Ectodermal cell (in vitro differentiated cells): ENCODE measurements around the gene POC1B.
"Not testable (repeated sequence)": the region's sequence is repeated elsewhere in the genome, so short reads cannot be mapped to it uniquely, and the experiment has no call there.

Experiments
- H3K27ac ChIP-seq: 2 replicates; pipeline ENCODE4 v1.7.0; 2013; ENCODE audit warnings: mild to moderate bottlenecking, low read depth, low read length; ENCODE audit not compliant: insufficient read depth, poor library complexity, severe bottlenecking
- H3K27me3 ChIP-seq: 2 replicates; pipeline ENCODE4 v1.7.0; 2013; ENCODE audit warnings: mild to moderate bottlenecking, low read length; ENCODE audit not compliant: insufficient read depth, control insufficient read depth, poor library complexity, severe bottlenecking
- H3K36me3 ChIP-seq: one replicate; pipeline ENCODE4 v1.7.0; 2013; ENCODE audit warnings: low read length; ENCODE audit not compliant: control insufficient read depth, insufficient read depth
- H3K4me1 ChIP-seq: one replicate; pipeline ENCODE4 v1.7.0; 2013; ENCODE audit warnings: low read length; ENCODE audit not compliant: control insufficient read depth, insufficient read depth
- H3K4me3 ChIP-seq: 2 replicates; pipeline ENCODE4 v1.7.0; 2013; ENCODE audit warnings: low read depth, low read length, control low read depth; ENCODE audit not compliant: insufficient read depth
- H3K9me3 ChIP-seq: 2 replicates; pipeline ENCODE4 v1.7.0; 2013; ENCODE audit warnings: mild to moderate bottlenecking, low read length, moderate library complexity; ENCODE audit not compliant: control insufficient read depth
- WGBS, 2 experiments: methylation state at CpG; one replicate each; pipeline ENCODE4 v1.1.7; 2013; ENCODE audit warnings: missing lambda C conversion rate in 2 of 2; 5-methylcytosine and 5-hydroxymethylcytosine counted together

The POC1B gene

DNA sequence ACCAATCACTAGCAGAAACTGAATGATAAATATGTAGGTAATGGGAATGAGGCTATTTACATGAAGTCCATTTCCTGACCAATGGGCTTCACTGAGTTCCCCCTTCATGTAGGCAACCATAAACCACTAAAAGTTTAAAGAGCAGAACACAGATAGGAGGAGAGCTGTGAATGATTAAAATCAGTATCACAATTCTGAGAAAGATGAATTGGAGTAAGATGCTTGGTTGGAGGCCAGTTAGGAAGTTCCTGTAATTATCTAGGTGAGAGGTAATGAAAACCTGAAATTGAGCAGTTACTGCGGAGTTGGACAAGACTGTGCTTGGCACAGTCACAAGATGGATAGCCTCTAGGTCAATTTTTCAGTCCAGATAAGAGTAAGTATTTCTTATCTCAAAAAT, 57.8 kb downstream of the POC1B start:
- no peaks in the 10 kb centered on the region for H3K36me3 ChIP-seq
- no peaks in the 10 kb centered on the region for H3K4me1 ChIP-seq
- WGBS, 2 experiments, result 93 to 100% methylated on average over 1 of the region's 1 CpG
- H3K27ac ChIP-seq, result no peak overlapping the region
- H3K27me3 ChIP-seq, result no peaks in the 10 kb centered on the region
- H3K9me3 ChIP-seq, result no peaks in the 10 kb centered on the region
- no peak overlapping the region for H3K4me3 ChIP-seq

DNA sequence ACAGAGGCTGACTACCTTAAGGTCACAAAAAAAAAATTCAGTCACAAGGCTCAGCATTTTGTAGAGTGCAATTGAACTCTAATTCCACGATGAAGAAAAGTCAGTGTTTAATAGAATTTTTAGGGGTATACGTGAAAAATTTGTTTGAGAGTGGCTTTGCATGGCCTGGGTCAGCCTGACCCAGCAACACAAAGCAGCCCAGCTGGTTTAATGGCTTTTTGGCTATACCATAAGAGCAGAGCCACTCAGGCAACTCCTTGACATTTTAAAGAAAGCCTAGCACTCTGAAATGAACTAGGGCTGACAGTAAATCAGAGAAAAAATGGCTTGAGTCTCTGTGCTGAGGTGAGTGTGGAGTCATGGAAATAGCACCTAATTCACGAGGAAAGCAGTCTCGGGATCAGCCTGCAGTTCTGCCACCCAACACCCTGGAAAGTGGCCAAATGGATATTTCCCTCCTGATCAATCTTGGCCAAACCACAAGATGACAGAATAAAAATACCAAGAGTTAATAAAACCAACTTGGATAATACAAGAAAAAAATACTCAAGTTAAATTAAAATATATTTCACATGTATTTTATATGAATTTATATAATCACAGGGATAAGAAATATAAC, 60.8 kb downstream of the POC1B start:
- Histone ChIP-seq H3K27me3 (no peaks in the 10 kb centered on the region), H3K4me3 (no peak overlapping the region), H3K36me3 (no peaks in the 10 kb centered on the region), H3K27ac (no peak overlapping the region), H3K9me3 (no peaks in the 10 kb centered on the region), H3K4me1 (peaks cover 7% of the 10 kb centered on the region)
- WGBS, 2 experiments, result 69 to 73% methylated on average over 4 of the region's 4 CpGs

DNA sequence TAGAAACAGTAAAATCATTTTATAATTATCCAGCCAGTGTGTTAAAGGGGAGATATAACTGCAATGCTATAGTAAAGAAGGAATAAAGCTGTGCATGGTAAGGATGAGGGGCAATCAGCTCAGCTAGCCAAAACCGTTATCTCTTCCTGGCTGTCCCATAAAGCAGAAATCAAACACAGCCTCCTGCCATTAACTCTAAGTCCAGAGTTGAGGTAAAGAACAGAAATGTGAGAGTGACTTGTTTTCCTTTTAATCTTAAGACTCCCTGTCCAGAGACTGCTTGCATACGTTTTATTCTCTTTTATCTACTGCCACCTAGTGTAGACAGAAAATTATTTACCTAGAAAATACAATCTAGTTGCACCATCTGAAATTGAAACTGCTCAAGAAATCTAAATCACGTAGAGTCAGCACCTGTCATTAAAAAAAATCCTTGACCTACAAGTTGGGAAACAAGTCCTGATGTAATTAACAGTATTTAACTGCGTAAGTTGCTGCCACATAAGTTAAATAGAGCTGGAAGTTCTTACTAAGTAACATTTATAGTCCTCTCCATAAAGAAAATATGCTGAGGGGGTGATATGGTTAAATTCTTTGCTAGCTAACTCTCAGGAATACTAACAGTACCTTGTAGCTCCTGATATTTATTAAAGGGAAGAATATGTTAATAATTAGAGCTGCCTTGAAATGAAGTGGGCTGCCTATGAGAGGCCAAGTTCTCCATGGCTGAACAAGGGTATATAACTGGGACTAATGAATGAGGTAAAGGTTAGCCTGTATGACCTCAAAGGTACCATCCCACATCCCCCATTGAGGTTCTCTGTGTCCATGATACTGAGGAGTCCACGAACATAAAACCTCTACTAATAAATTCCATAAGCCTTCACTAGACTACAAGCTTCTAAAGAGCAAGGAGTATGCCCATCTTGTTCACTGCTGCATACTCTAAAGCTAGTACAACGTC, 63.9 kb downstream of the POC1B start:
- no peak overlapping the region for H3K4me3 ChIP-seq

DNA sequence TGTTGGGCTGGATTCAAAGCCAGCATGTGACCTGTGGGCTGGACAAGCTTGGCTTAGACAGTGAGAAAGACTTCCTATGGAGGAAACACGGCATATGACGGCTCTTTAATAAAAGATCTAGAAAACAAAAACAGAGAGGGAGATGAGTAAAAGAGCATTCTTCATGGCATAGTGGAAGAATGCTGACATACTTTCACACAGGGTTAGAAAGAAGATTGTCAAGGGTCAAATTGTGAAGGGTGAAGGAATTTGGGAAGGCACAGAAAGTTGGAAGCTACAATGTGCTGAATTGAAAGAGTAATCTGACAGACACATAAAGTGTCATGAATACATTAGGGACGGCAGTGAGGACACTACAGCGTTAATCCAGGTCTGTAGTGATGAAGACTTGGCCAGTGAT, 64.7 kb downstream of the POC1B start:
- no peak overlapping the region for H3K4me3 ChIP-seq
- H3K4me1 ChIP-seq, result peaks cover 7% of the 10 kb centered on the region
- H3K27ac ChIP-seq, result peak overlapping the region; percentile 6
- WGBS, 2 experiments, result 53 to 66% methylated on average over 4 of the region's 4 CpGs
- H3K27me3 ChIP-seq, result no peaks in the 10 kb centered on the region
- H3K9me3 ChIP-seq, result no peaks in the 10 kb centered on the region
- H3K36me3 ChIP-seq, result no peaks in the 10 kb centered on the region

More for the DNA sequence above, 63.9 kb downstream of the POC1B start:
- Histone ChIP-seq H3K9me3 (no peaks in the 10 kb centered on the region), H3K27ac (peak overlapping the region; percentile 6), H3K27me3 (no peaks in the 10 kb centered on the region), H3K4me1 (peaks cover 7% of the 10 kb centered on the region), H3K36me3 (no peaks in the 10 kb centered on the region)
- 32 to 51% methylated on average over 4 to 5 of the region's 6 CpGs for WGBS, 2 experiments

DNA sequence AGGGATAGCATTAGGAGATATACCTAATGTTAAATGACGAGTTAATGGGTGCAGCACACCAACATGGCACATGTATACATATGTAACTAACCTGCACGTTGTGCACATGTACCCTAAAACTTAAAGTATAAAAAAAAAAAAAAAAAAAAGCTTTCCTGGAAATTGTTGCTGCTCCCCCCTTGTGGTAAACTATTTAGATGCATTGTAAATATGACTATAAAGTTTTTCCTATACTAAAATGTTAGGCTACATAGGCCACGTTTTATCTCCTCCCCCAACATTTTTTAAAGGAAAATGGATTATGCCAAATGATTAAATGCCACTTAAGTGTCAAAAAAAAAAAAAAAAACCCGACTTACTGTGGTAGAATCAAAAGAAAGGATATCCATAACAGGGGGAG, 66.6 kb downstream of the POC1B start:
- H3K27me3 ChIP-seq, H3K27ac ChIP-seq, H3K36me3 ChIP-seq, H3K4me3 ChIP-seq, H3K4me1 ChIP-seq, H3K9me3 ChIP-seq: not testable (repeated sequence)
- WGBS, 2 experiments, result 0% methylated on average over 1 of the region's 4 CpGs; no CpG with 5 or more reads in 1 of the 2 experiments

DNA sequence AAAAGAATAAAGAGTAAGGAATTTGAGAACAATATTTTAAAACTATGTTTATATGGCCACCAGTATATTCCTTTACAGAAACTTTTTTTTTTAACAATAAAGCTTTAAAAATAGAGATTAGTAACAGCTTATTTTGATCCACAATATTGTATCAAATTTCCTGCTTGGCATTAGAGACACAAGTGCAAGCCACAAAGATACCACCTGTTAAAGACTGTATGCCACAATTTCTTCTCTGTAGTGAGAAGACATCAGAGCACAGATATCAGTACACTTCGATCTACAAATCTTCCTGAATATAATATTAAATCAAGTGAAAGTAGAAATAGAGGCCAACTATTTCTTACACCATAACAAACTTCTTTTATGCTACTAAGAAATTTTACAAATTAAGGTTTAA, 69.3 kb downstream of the POC1B start:
- peaks cover 4% of the 10 kb centered on the region for H3K27me3 ChIP-seq
- H3K4me3 ChIP-seq, result no peak overlapping the region
- no peaks in the 10 kb centered on the region for H3K9me3 ChIP-seq

DNA sequence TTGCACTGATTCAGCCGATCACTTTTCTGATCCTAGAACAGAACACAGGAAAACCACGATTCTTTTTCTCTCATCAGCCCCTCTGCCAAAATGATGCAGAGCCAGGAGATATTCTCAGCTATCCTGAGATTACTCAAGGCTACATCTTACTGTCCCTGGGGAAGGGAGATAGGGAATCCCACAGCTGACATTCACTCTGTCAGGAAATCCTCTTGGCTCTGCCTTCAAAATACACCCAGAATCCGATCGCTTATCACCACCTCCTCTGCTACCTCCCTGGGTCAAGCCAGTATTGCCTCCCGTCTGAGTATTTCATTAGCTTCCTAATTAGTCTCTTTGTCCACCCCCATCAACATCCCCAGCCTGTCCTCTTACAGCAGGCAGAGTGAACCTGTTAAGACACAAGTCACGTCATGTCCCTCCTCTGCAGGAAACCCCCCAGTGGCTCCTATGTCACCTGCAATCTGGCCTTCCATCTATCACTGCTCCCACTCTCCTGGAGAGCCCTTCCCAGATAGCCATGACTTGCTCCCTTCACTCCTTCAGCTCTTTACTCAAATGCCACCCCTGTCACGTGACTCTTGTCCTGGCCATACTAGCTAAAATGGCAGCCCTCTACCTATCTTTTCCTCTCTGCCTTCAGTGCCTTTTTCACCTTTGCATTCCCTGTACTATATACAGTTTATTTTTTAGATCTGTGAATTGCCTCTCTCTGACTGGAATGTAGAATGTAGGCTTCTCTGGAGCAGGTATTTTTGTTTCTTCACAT, 71.6 kb downstream of the POC1B start:
- 77% methylated on average over 7 of the region's 7 CpGs for WGBS, 2 experiments
- no peak overlapping the region for H3K27ac ChIP-seq
- H3K27me3 ChIP-seq, result peaks cover 4% of the 10 kb centered on the region
- H3K9me3 ChIP-seq, result no peaks in the 10 kb centered on the region
- no peaks in the 10 kb centered on the region for H3K36me3 ChIP-seq
- H3K4me1 ChIP-seq, result peaks cover 13% of the 10 kb centered on the region
- no peak overlapping the region for H3K4me3 ChIP-seq

More for the DNA sequence above, 69.3 kb downstream of the POC1B start:
- H3K36me3 ChIP-seq, result no peaks in the 10 kb centered on the region
- no CpG with 5 or more reads among the region's 1 CpG for WGBS, 2 experiments
- peaks cover 14% of the 10 kb centered on the region for H3K4me1 ChIP-seq
- no peak overlapping the region for H3K27ac ChIP-seq

DNA sequence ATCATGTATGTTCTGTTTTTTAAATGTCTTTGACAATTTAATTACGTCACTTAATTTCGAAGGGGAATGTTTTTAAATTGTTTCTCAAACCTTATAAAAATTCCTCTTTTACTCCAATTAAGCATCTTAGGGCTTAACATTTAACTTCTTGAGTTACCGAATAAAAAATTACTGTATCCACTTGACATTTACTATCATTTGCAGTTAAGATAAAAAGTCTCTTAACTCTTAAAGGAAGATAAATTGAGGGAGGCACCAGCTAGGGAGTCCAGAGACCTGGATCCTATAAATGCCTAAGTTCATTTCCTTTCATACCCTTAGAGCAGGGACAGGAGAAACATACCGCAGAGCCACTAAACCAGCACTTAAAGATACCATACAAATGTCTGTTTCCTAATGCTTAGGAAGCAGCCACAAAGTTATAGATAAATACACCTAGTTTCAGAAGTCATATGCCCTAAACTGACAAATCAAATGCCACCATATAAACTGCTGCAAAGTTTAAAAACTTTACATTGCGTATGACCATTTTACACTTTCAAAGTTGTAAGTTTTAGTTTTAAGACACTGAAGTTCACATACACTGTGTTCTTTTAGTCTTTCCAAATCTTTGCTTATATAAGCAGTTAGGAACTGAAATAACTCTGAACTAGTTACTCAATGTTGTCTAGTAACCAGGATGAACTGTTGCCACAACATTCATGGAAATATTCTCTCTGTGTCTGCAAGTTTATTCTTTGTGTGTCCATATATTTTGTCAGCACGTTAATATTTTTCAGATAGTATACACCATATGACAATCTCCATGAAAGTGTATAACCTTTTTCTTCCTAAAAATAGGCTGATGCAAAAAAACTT, 72.5 kb downstream of the POC1B start:
- no peaks in the 10 kb centered on the region for H3K36me3 ChIP-seq
- no peaks in the 10 kb centered on the region for H3K9me3 ChIP-seq
- WGBS, 2 experiments, result 93 to 94% methylated on average over 4 to 6 of the region's 6 CpGs
- H3K4me1 ChIP-seq, result peaks cover 13% of the 10 kb centered on the region
- no peak overlapping the region for H3K4me3 ChIP-seq
- H3K27ac ChIP-seq, result no peak overlapping the region
- peaks cover 4% of the 10 kb centered on the region for H3K27me3 ChIP-seq

DNA sequence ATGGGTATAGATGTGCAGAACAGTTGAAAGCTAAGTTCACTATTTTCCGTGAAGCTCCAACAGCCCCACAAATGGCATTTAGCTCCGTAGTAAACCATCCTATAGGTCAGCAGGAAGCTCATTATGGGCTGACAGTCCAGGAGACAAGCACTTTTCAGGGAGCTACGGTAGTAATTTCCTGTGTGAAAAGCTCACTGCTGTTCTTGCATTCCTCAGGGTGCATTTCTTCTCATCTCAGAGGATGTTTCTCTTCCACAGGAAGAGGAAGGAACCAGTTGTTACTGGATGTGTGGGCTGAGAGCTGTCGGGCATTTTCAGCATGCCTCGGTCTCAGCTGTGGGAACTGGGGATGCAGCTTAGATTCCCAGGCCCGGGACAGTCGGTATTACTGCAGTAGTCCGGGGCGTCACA, 74.0 kb downstream of the POC1B start:
- Histone ChIP-seq H3K27ac (peak overlapping the region; percentile 61), H3K9me3 (no peaks in the 10 kb centered on the region), H3K4me1 (peaks cover 13% of the 10 kb centered on the region), H3K4me3 (no peak overlapping the region), H3K36me3 (no peaks in the 10 kb centered on the region), H3K27me3 (peaks cover 4% of the 10 kb centered on the region)
- WGBS, 2 experiments, result 10 to 20% methylated on average over 9 of the region's 9 CpGs
